C4-2B (cell line): Measurements from ENCODE around the gene MYH11.

Experiments
- H3K27ac ChIP-seq: fragments of 450-650 bp; 2 replicates; pipeline ENCODE4 v1.5.1; 2017
- ZFX ChIP-seq: fragments of 450-650 bp; IDR thresholded peaks from 2 replicates; pipeline ENCODE4 v1.6.1; 2017
- TF ChIP-seq, protein P1 (sequence below): fragments of 450-650 bp; conservative IDR thresholded peaks from 2 replicates; pipeline ENCODE4 v1.5.1; 2017; ENCODE audit warnings: mild to moderate bottlenecking

Gene MYH11

DNA sequence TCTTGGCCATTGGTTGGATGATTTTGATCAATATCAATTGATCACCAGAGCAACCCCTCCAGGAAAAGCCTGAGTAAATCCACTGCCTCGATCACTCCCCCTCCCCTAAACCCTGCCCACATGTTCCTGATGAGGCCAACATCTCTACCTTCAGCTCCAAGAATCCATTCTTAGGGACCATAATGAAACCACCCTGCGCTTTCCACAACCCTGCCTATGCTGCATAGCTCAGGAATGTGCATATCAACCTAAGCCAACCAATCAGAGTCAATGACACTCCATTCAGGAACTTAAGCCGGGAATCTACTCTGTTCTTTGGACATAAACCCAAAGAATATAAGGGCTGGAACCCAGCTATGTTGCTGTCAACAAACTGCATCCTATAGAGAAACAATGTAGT is 86.3 kb downstream of the MYH11 start:
- H3K27ac ChIP-seq, result no peak overlapping the region
- TF ChIP-seq ZFX, result no peak
- TF ChIP-seq, protein P1, sequence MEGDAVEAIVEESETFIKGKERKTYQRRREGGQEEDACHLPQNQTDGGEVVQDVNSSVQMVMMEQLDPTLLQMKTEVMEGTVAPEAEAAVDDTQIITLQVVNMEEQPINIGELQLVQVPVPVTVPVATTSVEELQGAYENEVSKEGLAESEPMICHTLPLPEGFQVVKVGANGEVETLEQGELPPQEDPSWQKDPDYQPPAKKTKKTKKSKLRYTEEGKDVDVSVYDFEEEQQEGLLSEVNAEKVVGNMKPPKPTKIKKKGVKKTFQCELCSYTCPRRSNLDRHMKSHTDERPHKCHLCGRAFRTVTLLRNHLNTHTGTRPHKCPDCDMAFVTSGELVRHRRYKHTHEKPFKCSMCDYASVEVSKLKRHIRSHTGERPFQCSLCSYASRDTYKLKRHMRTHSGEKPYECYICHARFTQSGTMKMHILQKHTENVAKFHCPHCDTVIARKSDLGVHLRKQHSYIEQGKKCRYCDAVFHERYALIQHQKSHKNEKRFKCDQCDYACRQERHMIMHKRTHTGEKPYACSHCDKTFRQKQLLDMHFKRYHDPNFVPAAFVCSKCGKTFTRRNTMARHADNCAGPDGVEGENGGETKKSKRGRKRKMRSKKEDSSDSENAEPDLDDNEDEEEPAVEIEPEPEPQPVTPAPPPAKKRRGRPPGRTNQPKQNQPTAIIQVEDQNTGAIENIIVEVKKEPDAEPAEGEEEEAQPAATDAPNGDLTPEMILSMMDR, result no peak

DNA sequence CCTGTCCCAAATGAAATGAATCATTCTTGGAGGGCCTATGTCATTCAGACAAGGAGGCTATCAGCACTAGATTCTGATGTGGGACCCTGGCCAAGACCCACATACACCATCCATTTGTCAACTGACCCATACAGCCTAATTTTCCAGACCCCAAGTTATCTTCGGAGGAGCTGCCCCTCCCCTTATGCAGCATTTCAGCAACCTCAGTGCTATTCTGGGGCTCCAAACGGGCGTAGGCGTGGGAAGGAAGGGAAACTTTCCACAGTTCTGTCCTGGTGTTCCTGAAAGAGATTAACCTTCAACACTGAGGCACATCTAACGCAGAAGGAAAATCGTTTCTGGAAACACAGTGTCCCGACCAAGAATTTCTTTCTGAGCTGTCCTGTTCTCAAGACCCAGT is 86.7 kb downstream of the MYH11 start:
- TF ChIP-seq, protein P1, result no peak
- no peak for TF ChIP-seq ZFX
- no peak overlapping the region for H3K27ac ChIP-seq

DNA sequence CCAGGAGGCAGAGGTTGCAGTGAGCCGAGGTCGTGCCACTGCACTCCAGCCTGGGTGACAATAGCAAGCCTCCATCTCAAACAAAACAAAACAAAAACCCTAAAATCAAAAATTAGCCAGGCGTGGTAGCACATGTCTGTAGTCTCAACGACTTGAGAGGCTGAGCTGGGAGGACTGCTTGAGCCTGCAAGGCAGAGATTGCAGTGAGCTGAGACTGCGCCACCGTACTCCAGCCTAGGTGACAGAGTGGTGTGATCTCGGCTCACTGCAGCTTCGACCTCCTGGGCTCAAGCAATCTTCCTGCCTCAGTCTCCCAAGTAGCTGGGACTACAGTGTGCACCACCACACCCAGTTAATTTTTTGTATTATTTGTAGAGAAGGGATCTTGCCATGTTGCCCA is 87.6 kb downstream of the MYH11 start:
- H3K27ac ChIP-seq, result no peak overlapping the region
- no peak for TF ChIP-seq ZFX
- TF ChIP-seq, protein P1, result no peak

DNA sequence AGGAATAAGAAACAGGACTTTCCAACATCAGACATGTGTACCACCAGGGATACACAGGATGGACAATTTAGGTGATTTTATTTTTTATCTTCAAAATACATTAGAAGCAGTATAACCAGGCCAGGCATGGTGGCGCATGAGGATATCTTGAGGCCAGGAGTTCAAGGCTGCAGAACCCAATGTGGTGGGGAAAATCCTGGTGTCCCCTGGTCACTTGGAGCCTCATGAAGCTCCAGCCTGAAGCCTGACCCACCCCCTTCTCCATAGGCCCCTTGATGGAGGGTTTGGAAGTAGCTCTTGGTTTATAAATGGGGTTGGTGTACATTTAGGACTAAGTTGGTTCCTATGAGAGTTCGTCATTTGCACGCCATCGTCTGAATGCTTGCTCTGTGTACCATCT is 88.6 kb downstream of the MYH11 start:
- no peak overlapping the region for H3K27ac ChIP-seq
- TF ChIP-seq, protein P1, result no peak
- TF ChIP-seq ZFX, result no peak

DNA sequence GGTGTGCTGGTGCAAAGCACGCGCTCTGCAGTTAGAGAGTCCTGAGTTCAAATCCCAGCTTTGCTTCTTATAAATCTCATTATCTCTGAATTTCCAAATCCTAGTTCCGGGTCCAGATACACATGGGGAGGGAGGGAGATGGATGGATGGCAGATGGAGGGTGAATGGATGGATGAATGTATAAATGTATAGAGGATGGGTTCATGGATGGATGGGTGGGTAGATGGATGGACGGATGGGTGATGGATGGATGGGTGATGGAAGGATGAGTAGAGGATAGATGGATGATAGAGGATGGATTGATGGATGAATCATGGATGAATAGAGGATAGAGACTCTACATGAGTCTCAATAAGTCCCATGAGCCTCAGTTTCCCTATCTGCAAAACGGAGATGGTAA is 89.9 kb downstream of the MYH11 start:
- TF ChIP-seq ZFX, result no peak
- TF ChIP-seq, protein P1, result no peak
- H3K27ac ChIP-seq, result no peak overlapping the region

DNA sequence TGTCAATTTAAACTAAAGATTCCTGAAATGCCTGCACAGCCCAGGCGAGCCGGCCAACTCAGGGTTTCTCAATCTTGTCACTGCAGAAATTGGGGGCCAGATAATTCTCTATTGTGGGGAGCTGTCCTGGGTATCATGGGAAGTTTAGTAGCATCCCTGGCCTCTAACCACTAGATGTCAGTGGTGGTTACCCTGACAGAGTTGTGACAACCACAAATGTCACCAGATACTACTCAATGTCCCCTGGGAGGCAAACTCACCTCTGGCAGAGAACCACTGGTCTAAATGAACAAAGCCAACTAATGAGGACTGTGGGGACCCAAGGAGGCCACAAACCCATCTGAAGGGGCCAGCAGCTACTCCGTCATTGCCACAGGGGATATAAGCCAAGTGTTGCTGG is 90.9 kb downstream of the MYH11 start:
- no peak overlapping the region for H3K27ac ChIP-seq

DNA sequence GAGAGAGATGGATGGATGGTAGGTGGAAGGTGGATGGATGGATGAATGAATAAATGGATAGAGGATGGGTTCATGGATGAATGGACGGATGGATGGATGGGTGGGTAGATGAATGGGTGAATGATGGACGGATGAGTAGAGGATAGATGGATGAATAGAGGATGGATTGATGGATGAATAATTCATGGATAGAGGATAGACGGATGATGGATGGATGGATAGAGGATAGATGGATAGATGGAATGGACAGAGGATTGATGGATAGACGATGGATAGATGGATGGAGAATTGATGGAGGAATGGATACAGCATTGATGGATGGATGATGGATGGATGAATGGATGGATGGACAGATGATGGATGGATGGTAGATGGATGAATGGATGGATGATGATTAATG is 91.7 kb downstream of the MYH11 start:
- H3K27ac ChIP-seq, result no peak overlapping the region
- TF ChIP-seq, protein P1, result no peak
- no peak for TF ChIP-seq ZFX

More for the DNA sequence above, 90.9 kb downstream of the MYH11 start:
- TF ChIP-seq, protein P1, result peak; percentile 88
- no peak for TF ChIP-seq ZFX
